ENCODE data around the gene TMEM252.

Gene TMEM252

GRCh38 chr9:68540712-68541535, at the start of gene TMEM252:
TMEM252 (minus strand) TSS chr9:68540883; CDS start chr9:68540814, 69 bp downstream.
- no peak for DNase-seq (ENCODE audit: low read depth)

- no peak for DNase-seq (ENCODE audit: low read depth)
These were observed 44.5 kb upstream of the TMEM252 start for GRCh38 chr9:68585034-68585761.

GRCh38 chr9:68584189-68585033, 43.7 kb upstream of the TMEM252 start:
- DNase-seq (ENCODE audit: low read depth), result peak; percentile 66

- DNase-seq (ENCODE audit: low read depth), result no peak
These were observed 41.0 kb upstream of the TMEM252 start for GRCh38 chr9:68581696-68582095.

GRCh38 chr9:68577774-68578591, 37.3 kb upstream of the TMEM252 start:
- DNase-seq (ENCODE audit: low read depth), result no peak

GRCh38 chr9:68575817-68576216, 35.1 kb upstream of the TMEM252 start:
- no peak for DNase-seq (ENCODE audit: low read depth)

GRCh38 chr9:68574150-68574549, 33.5 kb upstream of the TMEM252 start:
- no peak for DNase-seq (ENCODE audit: low read depth)

- DNase-seq (ENCODE audit: low read depth), result no peak
These were observed 26.9 kb upstream of the TMEM252 start for GRCh38 chr9:68567565-68567964.

- no peak for DNase-seq (ENCODE audit: low read depth)
These were observed 21.8 kb upstream of the TMEM252 start for GRCh38 chr9:68562461-68562860.

GRCh38 chr9:68560071-68560844, 19.6 kb upstream of the TMEM252 start:
- DNase-seq (ENCODE audit: low read depth), result no peak

- DNase-seq (ENCODE audit: low read depth), result no peak
These were observed 17.9 kb upstream of the TMEM252 start for GRCh38 chr9:68558545-68558944.

- DNase-seq (ENCODE audit: low read depth), result no peak
These were observed 14.9 kb upstream of the TMEM252 start for GRCh38 chr9:68555437-68556150.

- DNase-seq (ENCODE audit: low read depth), result no peak
These were observed 12.2 kb upstream of the TMEM252 start for GRCh38 chr9:68552700-68553476.

- no peak for DNase-seq (ENCODE audit: low read depth)
These were observed 10.5 kb upstream of the TMEM252 start for GRCh38 chr9:68551191-68551590.

GRCh38 chr9:68548241-68548640, 7.6 kb upstream of the TMEM252 start:
- no peak for DNase-seq (ENCODE audit: low read depth)

- no peak for DNase-seq (ENCODE audit: low read depth)
These were observed 6.7 kb upstream of the TMEM252 start for GRCh38 chr9:68547417-68547816.

- DNase-seq (ENCODE audit: low read depth), result no peak
These were observed 6.1 kb upstream of the TMEM252 start for GRCh38 chr9:68546596-68547390.

- no peak for DNase-seq (ENCODE audit: low read depth)
These were observed 4.5 kb upstream of the TMEM252 start for GRCh38 chr9:68545033-68545705.
